Stimulated activated CD4-positive, alpha-beta T cell treated with anti-CD3 and anti-CD28 coated beads, Interleukin-1b, Interleukin-23, amount 100 ng/mL, for 48 hours (primary cell): Measurements from ENCODE around the gene SPATA31E1.
"Not testable (repeated sequence)": the region's sequence is repeated elsewhere in the genome, so short reads cannot be mapped to it uniquely, and the experiment has no call there.

Source experiments
- DNase-seq: peaks from one replicate; pipeline ENCODE4 v3.0.0-alpha.2; 2020

SPATA31E1 gene

DNA sequence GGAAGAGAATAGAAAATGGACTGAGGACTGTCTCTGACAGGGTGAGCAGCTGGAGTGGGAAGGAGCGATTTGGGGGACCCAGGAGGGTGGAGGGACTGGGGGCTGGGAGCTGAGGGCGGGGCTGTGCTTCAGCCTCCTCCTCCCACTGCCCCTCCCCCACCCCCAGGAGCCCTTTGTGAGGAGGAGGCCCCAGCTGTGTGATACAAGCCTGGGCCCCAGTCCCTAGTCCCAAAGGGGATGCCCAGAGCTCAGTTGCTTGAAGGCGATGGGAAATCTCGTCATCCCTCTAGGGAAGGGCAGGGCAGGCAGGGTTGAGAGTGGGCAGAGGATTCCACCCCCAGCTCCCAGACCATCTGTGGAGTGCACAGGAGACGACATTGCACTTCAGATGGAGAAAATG, at the start of gene SPATA31E1:
TSS of gene SPATA31E1 (plus strand) at position 251 of the 400 bp plus-strand sequence. CDS start at position 266, 15 bp downstream.
- DNase-seq: no peak

DNA sequence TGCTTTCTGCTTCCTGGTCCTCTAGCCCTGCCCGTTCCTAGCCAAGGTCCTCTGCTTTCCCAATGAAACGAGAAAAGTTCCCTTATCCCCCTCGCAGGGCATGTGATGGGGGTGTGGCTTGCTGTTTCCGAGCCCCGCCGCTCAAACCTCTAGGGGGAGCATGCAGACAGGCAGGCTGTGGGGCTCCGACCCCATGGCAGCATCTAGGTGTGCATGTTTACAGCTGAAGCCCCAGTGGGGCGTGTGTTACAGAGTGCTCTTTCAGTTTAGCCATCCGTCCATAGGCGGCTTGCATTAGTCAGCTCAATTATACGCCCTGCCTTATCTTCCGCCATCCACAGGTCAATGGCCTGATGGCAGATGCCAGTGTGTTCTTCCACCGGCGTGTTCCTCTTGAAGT, 48.3 kb upstream of the SPATA31E1 start:
- no peak for DNase-seq

DNA sequence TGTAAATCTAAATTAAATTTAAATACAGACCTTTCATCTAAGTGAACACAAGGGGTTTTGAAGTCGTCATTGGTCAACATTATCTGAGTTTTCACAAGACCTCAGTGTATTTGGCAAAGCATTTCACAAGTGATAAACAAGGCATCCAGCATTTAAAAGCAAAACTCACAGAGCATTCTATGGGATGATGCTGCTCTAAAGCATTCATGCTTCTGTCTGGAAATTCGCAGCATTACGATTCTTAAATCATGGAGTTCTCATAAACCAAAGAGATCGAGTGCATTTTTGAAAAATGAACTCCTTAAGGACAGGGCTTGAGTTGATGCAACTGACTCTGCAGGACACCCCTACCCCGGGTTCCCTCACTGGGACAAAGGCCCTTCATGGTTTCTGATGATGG, 46.1 kb upstream of the SPATA31E1 start:
- DNase-seq: no peak

DNA sequence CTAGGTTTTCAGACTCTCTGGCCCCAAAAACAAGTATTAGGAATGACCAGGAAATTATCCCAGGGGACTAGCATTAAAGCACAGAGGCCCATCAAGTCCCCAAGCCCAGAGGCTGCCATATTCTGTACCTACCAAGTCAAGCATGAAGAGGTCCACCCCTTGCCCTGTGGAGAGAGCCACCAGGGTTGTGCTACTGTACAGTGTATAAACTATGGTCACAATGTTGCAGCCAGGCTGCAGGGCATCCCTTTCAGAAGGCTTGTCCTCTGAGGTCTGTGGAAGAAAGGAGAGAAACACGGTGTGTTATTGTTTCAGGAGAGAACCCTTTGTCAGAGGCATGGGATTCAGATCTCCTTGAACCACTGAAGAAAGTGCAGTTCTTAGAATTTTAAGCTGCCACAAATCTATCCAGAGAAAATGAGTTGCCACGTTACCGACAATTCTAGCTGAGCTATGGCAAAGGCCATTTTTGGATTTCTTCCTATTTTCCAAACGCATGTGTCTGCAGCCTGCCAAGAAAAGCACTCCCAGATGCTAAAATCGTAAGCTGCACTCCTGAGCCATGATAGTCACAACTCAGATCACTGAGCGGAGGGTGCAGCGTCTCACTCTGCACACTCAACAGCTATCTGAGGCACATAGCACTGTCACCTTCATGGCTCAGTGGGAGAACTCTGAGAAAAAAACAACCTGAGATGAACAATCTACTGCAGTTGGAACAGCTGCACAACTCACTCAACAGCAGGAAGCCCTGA, 45.5 kb upstream of the SPATA31E1 start:
- DNase-seq: no peak

DNA sequence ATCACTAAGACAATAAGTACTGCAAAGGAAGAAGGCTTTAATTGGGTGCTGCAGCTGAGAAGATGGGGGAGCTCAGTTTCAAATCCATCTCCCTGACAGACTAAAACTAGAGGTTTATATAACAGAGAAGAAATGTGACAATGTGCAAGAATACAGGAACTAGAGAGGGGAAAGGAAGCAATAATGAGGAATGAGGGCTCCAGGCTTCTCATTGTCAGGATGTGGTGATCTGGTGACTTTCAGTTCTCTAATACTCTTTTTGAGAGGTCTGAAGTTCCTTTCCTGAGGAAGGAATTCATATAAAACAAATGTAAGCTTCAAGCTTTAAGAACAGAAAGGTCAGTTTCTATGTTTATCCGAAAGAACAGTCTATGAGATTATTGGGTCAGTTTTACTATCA, 42.5 kb upstream of the SPATA31E1 start:
- no peak for DNase-seq

DNA sequence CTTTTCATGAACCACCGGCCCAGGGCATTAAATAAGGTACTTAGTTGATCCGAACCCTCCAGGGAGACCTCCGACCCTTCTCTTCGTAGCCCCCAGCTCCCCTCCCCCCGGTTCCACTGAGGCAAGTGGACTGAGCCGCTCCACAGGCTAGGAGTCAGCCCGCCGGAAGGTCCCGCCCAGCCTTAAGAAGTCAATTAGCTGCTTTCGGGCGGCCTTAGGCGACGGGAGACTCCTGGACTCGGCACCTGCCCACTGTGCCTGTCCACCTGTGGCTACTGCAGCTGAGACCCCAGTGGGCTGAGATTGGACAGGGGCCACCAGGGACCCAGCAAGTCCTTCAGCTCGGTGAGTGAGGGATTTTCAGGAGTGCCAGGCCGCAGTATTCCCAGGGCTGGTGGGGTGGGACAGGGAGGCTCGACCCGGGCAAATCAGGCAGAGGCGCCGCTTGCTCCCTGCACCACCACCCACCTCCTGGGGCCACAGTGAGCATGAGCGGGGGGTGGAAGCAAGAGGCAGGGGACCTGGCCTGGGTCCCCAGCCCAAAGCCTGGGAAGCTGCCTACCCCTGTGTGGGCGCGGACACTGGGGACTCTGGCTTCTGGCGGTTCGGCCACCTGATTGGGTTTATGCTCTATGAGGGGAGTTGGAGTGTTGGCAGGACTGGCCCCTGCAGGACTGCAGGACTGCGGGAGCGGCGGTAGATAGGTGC, 39.6 kb upstream of the SPATA31E1 start:
- no peak for DNase-seq

DNA sequence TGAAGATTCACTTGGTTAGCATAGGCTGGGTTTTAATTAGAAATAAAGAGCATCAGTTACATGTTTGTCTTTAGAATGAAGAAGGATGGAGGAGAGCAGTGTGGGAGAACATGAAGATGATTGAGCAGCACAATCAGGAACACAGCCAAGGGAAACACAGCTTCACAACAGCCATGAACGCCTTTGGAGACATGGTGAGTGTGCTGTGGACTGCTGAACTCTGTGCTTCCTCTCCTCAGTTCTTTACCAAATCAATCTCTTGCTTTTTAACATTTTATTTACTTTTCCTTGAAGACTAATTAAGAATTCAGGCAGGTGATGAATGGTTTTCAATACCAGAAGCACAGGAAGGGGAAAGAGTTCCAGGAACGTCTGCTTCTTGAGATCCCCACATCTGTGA, 38.2 kb upstream of the SPATA31E1 start:
- no peak for DNase-seq

DNA sequence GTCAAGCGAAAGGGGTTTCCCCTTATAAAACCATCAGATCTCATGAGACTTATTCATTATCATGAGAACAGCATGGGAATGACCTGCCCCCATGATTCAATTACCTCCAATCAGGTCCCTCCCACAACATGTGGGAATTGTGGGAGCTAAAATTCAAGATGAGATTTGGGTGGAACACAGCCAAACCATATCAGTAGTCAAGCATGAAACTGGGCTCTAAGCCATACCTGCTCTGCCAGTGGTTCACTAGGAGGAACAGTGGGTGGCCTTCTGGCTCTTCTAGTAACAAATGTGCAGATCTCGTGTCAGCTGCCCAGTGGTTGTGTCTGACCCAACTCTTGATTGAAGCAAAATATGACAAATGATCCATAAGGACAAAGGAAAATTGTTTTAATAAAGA, 34.9 kb upstream of the SPATA31E1 start:
- DNase-seq: not testable (repeated sequence)

DNA sequence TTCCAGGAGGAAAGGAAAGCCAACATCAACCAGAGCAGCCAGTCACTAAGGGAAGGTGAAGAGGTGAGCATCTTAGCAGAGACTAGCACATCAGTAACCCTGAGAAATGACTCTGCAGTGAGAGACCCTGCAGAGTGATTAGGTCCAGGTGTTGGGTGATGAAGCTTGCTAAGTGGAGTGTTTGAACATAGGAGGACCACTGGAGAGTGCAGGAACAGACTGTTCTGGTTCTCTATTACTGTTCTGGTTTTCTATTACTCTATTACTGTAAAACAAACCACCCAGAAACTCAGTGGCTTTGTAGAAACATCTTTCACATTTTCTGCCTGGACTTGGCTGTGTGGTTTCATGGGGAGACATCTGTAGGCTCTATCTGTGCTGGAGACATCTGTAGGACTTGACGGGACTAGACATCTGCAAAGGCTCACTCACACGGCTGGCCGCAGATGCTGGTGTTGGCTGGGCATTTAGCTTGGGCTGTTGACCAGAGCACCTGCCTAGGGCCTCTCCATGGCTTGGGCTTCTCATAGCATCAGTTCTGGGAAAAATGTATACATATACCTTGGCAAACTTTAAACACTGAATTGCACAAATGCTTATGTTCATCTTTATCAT, 33.4 kb upstream of the SPATA31E1 start:
- no peak for DNase-seq

DNA sequence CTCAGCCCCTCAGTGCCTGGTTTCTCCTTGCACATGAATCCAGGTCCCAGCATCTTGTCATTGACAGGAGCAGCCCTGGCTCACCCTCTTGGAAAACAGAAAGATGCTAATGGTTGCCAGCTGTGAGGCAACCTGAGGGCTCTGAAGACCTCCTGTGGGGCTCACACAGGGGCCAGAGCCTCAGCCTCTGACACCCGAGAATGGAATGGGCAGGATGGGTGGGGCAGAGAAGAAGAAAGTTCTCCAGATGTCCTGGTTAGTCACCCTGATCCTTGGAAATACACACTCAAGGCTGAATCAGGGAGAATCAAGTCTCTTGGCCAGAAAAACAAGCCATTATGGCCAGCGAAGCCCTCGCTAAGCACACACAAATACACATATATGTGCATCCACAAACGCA, 32.3 kb upstream of the SPATA31E1 start:
- DNase-seq: no peak

DNA sequence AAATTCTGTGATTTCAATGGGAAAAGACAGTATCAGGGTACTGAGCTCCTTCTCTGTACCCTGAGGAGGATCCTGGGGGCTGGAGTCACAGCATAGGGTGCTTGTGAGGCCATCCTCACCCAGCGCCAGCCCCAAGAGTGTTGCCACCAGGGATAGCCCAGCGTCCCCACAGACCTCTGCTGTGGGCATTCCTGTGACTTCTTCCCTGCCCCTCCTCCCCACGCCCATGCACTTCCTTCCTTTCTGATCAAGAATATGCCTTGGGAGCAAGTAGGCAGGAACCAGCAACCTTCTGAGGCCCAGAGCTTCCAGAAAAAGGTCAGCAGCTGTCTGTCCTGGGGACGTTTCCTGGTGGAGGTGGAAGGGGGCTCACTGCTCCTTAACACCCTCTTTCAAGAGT, 31.5 kb upstream of the SPATA31E1 start:
- not testable (repeated sequence) for DNase-seq

DNA sequence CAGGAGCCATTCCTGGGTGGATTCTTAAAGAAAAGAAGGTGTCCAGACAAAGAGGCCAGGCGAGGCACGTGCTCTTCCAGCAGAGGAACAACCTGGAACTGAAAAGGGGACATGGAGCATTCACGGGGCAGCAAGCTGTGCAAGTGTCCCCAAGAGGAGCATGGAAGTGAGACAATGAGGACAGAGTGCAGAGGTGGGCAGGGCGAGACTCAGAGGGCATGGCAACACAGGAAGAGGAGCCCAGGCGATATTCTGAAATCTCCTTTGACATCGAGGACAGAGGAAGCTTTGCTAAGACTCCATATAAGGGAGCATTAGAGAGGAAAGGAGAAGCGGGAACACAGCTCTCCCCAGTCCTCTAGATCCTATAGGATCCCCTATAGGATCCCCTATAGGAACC, 29.4 kb upstream of the SPATA31E1 start:
- no peak for DNase-seq

DNA sequence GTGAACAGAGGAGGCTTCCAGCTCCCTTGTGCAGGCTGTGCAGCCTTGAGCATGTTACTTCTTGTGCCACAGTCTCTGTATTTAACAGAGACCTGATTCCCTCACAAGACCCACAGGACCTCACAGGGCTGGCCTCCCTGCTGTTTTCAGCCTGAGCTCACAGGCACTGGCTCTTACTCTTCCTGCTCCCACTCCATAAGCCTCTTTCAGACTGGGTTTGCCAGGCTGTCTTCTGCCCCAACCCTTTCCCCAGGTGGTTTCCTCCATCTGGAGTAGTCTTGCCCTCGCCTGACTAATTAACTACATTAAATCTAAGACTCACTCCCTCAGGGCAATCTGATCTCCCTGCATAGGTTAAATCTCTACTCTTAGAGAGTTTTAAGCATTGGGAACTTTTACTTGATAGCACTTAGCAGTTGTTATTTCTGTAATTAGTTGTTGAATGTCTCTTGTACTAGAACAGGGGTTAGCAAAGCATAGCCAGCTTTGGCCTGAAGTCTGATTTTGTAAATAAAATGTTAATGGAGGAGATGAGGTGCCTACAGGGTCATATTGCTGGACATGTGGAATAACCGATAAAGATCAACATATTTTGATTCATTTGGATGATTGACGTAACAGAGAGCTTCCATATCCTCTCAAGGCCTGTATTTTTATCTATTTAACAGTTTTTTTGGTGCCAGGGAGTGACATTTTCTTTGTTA, 28.6 kb upstream of the SPATA31E1 start:
- no peak for DNase-seq

DNA sequence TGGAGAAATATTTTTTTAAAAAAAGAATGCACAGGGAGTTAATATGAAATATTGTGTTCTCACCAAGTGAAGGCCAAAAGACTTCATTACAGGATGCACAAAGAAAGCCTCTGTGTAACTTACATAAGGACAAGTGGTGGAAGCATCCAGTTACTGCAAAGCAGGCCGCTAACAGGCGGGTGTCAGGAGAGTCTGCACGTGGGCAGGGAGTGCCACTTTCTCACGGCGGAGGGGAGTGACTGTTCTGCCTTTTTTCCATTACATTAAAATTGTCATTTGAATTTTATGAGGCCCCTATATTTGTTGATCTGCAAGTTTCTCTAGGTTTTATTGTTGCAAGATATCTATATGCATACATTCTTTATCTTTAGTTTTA, 28.1 kb upstream of the SPATA31E1 start:
- no peak for DNase-seq

DNA sequence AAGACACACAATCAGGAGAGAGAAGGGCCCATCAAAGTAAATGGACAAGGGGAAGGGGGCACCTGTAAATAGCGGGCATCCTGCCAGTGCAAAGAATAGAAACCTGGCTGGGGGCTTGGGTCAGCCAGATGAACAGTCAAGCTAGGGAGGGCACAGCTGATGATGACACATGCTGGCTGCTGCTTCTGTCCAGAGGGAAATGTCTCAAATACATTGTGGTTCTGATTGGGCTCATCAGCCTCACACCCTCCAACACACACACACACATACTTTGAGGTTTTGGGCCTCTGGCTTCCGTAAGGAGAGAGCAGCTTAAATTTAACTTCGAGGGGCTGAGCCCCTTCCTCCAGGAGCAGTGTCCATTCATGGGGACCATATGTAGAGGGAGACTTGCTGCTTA, 27.6 kb upstream of the SPATA31E1 start:
- no peak for DNase-seq

DNA sequence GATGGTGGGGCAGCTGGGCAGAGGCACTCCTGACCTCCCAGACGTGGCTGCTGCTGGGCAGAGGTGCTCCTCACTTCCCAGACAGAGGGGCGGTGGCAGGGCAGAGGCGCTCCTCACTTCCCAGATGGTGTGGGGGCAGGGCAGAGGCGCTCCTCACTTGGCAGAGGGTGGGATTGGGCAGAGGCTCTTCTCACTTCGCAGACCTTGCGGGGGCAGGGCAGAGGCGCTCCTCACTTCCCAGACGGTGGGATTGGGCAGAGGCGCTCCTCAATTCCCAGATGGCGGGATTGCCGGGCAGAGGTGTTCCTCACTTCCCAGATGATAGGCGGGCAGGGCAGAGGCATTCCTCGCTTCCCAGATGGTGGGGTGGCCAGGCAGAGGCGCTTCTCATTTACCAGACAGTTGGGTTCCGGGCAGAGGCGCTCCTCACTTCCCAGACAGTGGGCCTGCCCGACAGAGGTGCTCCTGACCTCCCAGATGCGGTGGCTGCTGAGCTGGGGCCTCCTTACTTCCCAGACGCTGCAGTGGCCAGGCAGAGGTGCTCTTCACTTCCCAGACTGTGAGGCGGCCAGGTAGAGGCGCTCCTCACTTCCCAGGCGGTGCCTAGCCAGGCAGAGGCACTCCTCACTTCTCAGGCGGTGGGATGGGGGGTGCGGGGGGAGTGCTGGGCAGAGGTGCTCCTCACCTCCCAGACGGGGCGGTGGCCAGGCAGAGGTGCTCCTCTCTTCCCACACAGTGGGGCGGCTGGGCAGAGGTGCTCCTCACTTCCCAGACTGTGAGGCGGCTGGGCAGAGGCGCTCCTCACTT, 25.3 kb upstream of the SPATA31E1 start:
- DNase-seq: no peak

DNA sequence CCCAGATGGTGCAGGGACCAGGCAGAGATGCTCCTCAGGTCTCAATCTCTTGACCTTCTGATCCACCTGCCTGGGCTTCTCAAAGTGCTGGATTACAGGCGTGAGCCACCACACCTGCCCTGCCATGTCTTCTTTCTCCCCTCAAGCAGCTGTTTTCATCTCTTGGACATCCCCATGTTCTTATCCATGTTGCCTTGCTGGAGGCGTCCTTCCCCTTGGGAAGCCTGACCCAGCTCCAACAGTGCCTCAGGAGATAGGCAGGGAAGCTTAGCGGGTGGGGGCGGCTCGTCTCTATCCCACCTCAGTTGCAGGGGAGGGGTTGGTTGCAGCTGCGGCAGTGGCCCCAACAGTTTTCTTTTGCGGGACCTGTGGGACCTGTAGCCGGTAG, 24.7 kb upstream of the SPATA31E1 start:
- no peak for DNase-seq

DNA sequence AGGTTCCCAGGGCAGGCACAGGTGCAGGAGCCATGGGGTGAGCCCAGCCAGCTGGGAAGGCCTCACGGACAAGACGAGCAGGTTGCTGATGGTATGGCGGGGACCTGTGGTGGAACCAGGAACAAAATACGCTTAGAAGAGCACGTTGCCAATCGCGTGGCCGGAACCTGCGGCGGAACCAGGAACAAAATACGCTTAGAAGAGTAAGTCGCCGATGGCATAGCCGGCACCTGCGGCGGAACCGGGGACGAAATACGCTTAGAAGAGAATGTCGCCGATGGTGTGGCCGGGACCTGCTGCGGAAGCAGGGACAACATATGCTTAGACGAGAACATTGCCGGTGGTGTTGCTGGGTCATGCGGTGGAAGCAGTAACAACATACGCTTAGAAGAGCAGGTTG, 23.5 kb upstream of the SPATA31E1 start:
- DNase-seq: no peak

DNA sequence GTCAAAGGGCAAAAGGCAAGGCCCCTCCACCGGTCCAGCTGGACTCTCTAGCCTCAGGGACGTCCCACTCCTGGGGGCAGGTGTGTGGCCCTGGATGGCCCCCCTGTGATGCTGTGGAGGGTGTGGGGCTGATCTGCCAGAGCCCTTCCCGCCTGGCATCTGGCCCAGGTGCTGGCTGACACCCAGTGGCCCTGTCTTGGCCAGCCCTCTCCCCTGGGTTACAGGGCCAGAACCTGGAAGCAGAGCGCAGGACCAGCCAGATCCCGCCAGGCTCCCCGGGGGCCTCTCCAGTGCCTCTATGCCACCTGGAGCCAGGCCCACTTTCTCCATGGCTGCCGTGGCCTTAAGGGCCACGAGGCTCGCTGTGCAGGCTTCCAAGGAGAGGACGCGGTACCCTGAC, 22.9 kb upstream of the SPATA31E1 start:
- DNase-seq: no peak

DNA sequence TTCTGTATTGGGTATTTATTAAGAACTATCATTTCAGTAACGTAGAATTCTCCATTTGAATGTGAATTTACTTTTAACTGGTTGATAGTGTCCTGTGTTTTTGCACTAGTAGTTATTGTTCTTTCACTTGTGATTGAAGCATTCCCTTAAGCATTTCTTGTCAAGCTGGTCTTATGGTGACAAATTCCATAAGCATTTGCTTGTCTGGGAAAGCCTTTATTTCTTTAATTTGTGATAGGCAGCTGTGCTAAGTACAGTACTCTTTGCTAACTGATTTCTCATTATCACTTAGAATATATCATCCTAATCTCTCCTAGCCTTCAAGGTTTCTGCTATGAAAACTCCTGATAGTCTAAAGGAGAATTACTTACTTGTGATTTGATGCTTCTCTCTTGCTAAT, 21.3 kb upstream of the SPATA31E1 start:
- no peak for DNase-seq

DNA sequence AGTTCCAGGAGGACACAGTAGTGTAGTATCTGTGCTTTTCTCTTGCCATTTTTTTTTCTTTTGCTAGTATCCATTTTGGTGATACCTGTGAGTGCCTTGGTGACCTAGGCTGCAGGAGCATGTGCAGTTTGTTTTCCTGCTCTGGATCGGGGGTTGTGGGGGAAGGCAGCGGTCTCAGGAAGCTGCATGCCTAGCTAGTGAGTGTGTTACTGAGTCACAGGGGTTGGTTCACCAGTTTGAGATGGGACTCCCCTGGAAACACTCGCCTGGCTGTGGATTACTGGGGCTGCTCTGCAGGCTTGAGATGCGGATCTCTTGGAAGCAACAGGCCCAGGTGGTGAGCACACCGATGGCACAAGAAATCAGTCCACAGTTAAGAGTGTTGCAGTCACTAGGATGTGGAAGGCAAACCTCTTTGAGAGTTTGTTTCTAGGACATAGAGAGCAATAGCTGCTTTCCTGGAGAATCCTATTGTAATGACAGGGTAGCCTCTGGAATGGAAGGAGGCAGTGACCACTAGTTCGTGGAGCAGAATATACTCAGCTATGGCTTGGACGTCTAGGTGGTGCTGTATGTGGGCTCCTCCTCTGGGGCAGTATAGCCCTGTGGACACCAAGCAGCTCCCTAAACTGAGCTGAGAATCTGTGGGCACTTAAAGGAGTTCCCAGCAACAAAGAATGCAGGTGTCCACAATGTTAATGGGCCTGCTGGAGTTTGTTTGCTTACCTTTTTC, 20.0 kb upstream of the SPATA31E1 start:
- no peak for DNase-seq

DNA sequence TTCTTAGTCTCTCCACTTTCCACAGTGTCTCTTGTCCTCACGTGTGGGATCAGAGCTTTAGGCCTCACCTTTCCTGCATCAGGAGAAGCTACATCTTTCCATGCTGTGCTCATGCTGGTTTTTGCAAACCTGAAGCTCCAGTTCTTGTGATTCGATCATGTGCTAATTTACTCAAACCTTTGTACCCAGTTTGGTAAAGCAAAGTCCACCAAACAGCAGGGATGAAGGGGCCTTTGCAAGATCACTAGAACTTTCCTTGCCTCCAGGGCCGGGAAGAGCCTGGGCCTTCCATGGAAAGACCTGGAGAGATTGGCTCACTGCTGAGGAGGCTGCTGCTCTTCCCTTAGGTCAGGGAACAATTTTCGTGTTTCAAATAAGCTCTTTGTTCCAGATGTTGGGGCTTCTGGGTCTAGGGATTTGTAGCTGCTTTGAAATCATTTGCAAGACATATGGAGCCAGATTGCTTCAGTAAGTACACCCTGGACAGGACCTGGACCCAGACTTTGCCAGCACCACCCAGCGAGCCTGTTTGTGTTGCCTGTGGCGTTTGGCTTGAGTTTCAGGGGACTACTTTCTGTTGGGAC, 18.7 kb upstream of the SPATA31E1 start:
- no peak for DNase-seq
